ENCODE results near the gene ACOT11.

ACOT11 gene

GRCh38 chr1:54575161-54575560 lies 27.1 kb downstream of the ACOT11 start:
- no peak overlapping the region for H3K27ac ChIP-seq
- no peaks in the 10 kb centered on the region for H3K9me3 ChIP-seq (ENCODE audit: low read depth, low read length)
- no peak for TF ChIP-seq FOXP2 (optimal IDR thresholded peaks at IDR 0.05; ENCODE audit: control extremely low read depth, extremely low read length, insufficient read depth)
- no peak for TF ChIP-seq POLR2AphosphoS5 (IDR thresholded peaks at IDR 0.05; ENCODE audit: borderline replicate concordance, low read depth, low read length)
- no peak for TF ChIP-seq EZH2 (IDR thresholded peaks at IDR 0.05)
- no peak for DNase-seq (ENCODE audit: low read depth, low spot score)
- H3K36me3 ChIP-seq (ENCODE audit: insufficient read depth, low read length) = no peaks in the 10 kb centered on the region
- H3K4me3 ChIP-seq = no peak overlapping the region
- no peak overlapping the region for H3K9ac ChIP-seq (ENCODE audit: insufficient read length)

- DNase-seq (ENCODE audit: low read depth, low spot score) = no peak
- H3K4me3 ChIP-seq = no peak overlapping the region
- H3K36me3 ChIP-seq (ENCODE audit: insufficient read depth, low read length) = no peaks in the 10 kb centered on the region
- no peak for TF ChIP-seq FOXP2 (optimal IDR thresholded peaks at IDR 0.05; ENCODE audit: control extremely low read depth, extremely low read length, insufficient read depth)
- TF ChIP-seq EZH2 (IDR thresholded peaks at IDR 0.05) = no peak
- no peak for TF ChIP-seq POLR2AphosphoS5 (IDR thresholded peaks at IDR 0.05; ENCODE audit: borderline replicate concordance, low read depth, low read length)
- no peak overlapping the region for H3K27ac ChIP-seq
- H3K9ac ChIP-seq (ENCODE audit: insufficient read length) = no peak overlapping the region
- H3K9me3 ChIP-seq (ENCODE audit: low read depth, low read length) = no peaks in the 10 kb centered on the region
Observed at GRCh38 chr1:54575605-54576290, 27.7 kb downstream of the ACOT11 start.

- Histone ChIP-seq H3K4me3 (no peak overlapping the region), H3K36me3 (ENCODE audit: insufficient read depth, low read length) (no peaks in the 10 kb centered on the region), H3K27ac (no peak overlapping the region), H3K9me3 (ENCODE audit: low read depth, low read length) (no peaks in the 10 kb centered on the region), H3K9ac (ENCODE audit: insufficient read length) (no peak overlapping the region)
- TF ChIP-seq POLR2AphosphoS5 (IDR thresholded peaks at IDR 0.05; ENCODE audit: borderline replicate concordance, low read depth, low read length) (no peak), EZH2 (IDR thresholded peaks at IDR 0.05) (no peak), FOXP2 (optimal IDR thresholded peaks at IDR 0.05; ENCODE audit: control extremely low read depth, extremely low read length, insufficient read depth) (no peak)
- no peak for DNase-seq (ENCODE audit: low read depth, low spot score)
Observed at GRCh38 chr1:54577612-54578011, 29.6 kb downstream of the ACOT11 start.

GRCh38 chr1:54579337-54579781 lies 31.3 kb downstream of the ACOT11 start:
- no peaks in the 10 kb centered on the region for H3K36me3 ChIP-seq (ENCODE audit: insufficient read depth, low read length)
- no peak for DNase-seq (ENCODE audit: low read depth, low spot score)
- TF ChIP-seq EZH2 (IDR thresholded peaks at IDR 0.05) = no peak
- no peak for TF ChIP-seq FOXP2 (optimal IDR thresholded peaks at IDR 0.05; ENCODE audit: control extremely low read depth, extremely low read length, insufficient read depth)
- TF ChIP-seq POLR2AphosphoS5 (IDR thresholded peaks at IDR 0.05; ENCODE audit: borderline replicate concordance, low read depth, low read length) = no peak
- H3K27ac ChIP-seq = no peak overlapping the region
- H3K9ac ChIP-seq (ENCODE audit: insufficient read length) = no peak overlapping the region
- H3K4me3 ChIP-seq = no peak overlapping the region
- H3K9me3 ChIP-seq (ENCODE audit: low read depth, low read length) = no peaks in the 10 kb centered on the region

- TF ChIP-seq FOXP2 (optimal IDR thresholded peaks at IDR 0.05; ENCODE audit: control extremely low read depth, extremely low read length, insufficient read depth) (no peak), POLR2AphosphoS5 (IDR thresholded peaks at IDR 0.05; ENCODE audit: borderline replicate concordance, low read depth, low read length) (no peak), EZH2 (IDR thresholded peaks at IDR 0.05) (no peak)
- Histone ChIP-seq H3K27ac (no peak overlapping the region), H3K9me3 (ENCODE audit: low read depth, low read length) (no peaks in the 10 kb centered on the region), H3K9ac (ENCODE audit: insufficient read length) (no peak overlapping the region), H3K4me3 (no peak overlapping the region), H3K36me3 (ENCODE audit: insufficient read depth, low read length) (no peaks in the 10 kb centered on the region)
- DNase-seq (ENCODE audit: low read depth, low spot score) = no peak
Observed at GRCh38 chr1:54580856-54581550, 33.0 kb downstream of the ACOT11 start.

- Histone ChIP-seq H3K36me3 (ENCODE audit: insufficient read depth, low read length) (no peaks in the 10 kb centered on the region), H3K9ac (ENCODE audit: insufficient read length) (no peak overlapping the region), H3K27ac (no peak overlapping the region), H3K4me3 (no peak overlapping the region), H3K9me3 (ENCODE audit: low read depth, low read length) (no peaks in the 10 kb centered on the region)
- TF ChIP-seq POLR2AphosphoS5 (IDR thresholded peaks at IDR 0.05; ENCODE audit: borderline replicate concordance, low read depth, low read length) (no peak), EZH2 (IDR thresholded peaks at IDR 0.05) (no peak), FOXP2 (optimal IDR thresholded peaks at IDR 0.05; ENCODE audit: control extremely low read depth, extremely low read length, insufficient read depth) (no peak)
- no peak for DNase-seq (ENCODE audit: low read depth, low spot score)
Observed at GRCh38 chr1:54581621-54582035, 33.6 kb downstream of the ACOT11 start.

- H3K9me3 ChIP-seq (ENCODE audit: low read depth, low read length) = no peaks in the 10 kb centered on the region
- no peak overlapping the region for H3K9ac ChIP-seq (ENCODE audit: insufficient read length)
- TF ChIP-seq EZH2 (IDR thresholded peaks at IDR 0.05) (no peak), FOXP2 (optimal IDR thresholded peaks at IDR 0.05; ENCODE audit: control extremely low read depth, extremely low read length, insufficient read depth) (no peak), POLR2AphosphoS5 (IDR thresholded peaks at IDR 0.05; ENCODE audit: borderline replicate concordance, low read depth, low read length) (no peak)
- no peak overlapping the region for H3K4me3 ChIP-seq
- DNase-seq (ENCODE audit: low read depth, low spot score) = no peak
- H3K27ac ChIP-seq = no peak overlapping the region
- no peaks in the 10 kb centered on the region for H3K36me3 ChIP-seq (ENCODE audit: insufficient read depth, low read length)
Observed at GRCh38 chr1:54582566-54583306, 34.7 kb downstream of the ACOT11 start.

GRCh38 chr1:54583307-54583686 lies 35.3 kb downstream of the ACOT11 start:
- Histone ChIP-seq H3K9me3 (ENCODE audit: low read depth, low read length) (no peaks in the 10 kb centered on the region), H3K36me3 (ENCODE audit: insufficient read depth, low read length) (no peaks in the 10 kb centered on the region), H3K4me3 (no peak overlapping the region), H3K27ac (no peak overlapping the region), H3K9ac (ENCODE audit: insufficient read length) (no peak overlapping the region)
- DNase-seq (ENCODE audit: low read depth, low spot score) = no peak
- TF ChIP-seq EZH2 (IDR thresholded peaks at IDR 0.05) (no peak), POLR2AphosphoS5 (IDR thresholded peaks at IDR 0.05; ENCODE audit: borderline replicate concordance, low read depth, low read length) (no peak), FOXP2 (optimal IDR thresholded peaks at IDR 0.05; ENCODE audit: control extremely low read depth, extremely low read length, insufficient read depth) (no peak)
